GM18508 (cell line): ENCODE measurements around the gene SPDYE2B.
A peak's percentile ranks its signal among the peaks of the same experiment; 100 is the strongest.
"Not testable (repeated sequence)": the region's sequence is repeated elsewhere in the genome, so short reads cannot be mapped to it uniquely, and the experiment has no call there.

ENCODE experiments used
- ATAC-seq: cut with Tn5 transposase; IDR thresholded peaks from one replicate; pipeline ENCODE4 v1.9.1; 2021; ENCODE audit warnings: moderate number of reproducible peaks; ENCODE audit not compliant: insufficient read depth, unreplicated experiment

Gene SPDYE2B, protein sequence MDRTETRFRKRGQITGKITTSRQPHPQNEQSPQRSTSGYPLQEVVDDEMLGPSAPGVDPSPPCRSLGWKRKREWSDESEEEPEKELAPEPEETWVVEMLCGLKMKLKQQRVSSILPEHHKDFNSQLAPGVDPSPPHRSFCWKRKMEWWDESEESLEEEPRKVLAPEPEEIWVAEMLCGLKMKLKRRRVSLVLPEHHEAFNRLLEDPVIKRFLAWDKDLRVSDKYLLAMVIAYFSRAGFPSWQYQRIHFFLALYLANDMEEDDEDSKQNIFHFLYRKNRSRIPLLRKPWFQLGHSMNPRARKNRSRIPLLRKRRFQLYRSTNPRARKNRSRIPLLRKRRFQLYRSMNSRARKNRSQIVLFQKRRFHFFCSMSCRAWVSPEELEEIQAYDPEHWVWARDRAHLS

DNA sequence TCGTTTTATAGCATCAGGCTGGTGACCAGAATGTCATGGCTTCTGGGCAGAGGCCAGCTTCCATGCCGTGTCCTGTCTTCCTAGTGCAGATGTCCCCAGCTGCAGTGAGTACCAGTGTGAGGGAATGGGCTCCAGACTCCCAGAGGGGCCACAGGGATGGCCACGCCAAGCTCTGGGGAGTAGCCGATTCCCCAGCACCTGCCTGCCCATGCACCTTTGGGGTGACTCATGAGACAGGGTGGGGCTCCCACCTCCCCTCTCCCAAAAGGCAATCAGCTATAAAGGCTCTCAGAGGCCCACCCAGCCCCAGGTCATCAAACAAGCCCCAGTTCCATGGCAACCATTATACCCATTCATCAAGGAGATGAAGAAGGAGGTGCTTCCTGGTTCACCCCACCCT lies at the start of gene SPDYE2B:
Gene SPDYE2B, plus strand, starts transcription at position 396 of the 400 bp plus-strand sequence. CDS start 2,030 bp downstream, outside the sequence.
- ATAC-seq = not testable (repeated sequence)

DNA sequence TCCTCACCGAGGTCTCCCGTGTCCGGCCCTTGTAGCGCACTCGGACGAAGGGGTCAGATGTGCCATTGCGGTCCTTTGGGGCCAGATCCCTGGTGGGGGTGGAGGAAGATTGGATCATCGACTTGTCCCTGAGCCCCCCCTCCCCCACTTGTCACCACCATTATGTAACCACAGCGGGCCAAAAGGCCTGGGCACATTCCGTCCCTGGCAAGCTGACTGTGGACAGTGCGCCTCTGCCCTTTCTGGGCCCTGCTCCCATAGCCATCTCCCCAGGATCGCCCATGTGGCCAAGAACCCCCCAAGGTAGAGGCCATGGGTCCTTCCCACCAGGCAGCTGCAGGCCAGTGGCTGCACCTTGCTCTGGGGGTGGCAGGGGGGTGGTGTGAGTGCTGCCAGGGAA lies 47.8 kb upstream of the SPDYE2B start:
- ATAC-seq = not testable (repeated sequence)

DNA sequence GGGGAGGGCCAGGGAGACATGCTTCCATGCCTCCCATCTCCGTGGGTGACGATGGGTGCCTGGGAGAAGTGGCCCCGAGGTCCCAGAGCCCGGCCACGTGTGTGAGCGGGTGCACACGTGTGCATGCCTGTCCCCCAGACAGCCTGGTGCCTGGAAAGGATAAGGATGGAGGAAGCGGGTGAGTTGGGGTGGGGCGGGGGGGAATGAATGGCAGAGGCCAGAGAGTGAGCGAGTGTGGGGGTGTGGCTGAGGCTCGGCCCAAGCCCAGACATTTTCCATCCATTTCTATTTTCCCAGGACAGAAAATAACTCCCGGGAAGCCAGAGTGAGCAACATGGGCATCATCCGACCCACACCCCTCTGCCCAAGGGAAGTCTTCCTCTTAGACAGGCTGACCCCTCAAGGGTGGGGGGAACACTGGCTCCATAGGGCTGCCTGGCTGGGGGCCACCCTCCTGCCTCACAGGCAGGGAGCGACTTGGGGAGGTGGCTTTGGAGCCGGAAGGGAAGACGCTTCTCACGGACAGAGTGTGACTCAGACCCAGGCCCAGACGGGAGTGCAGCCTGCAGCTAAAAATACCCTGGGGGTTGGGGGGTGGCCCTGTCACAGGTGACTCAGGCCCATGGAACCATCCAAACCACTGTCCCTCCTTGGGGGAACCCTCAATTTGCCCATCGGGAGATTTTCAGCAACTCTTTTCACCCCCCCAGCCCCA lies 45.5 kb upstream of the SPDYE2B start:
- not testable (repeated sequence) for ATAC-seq

DNA sequence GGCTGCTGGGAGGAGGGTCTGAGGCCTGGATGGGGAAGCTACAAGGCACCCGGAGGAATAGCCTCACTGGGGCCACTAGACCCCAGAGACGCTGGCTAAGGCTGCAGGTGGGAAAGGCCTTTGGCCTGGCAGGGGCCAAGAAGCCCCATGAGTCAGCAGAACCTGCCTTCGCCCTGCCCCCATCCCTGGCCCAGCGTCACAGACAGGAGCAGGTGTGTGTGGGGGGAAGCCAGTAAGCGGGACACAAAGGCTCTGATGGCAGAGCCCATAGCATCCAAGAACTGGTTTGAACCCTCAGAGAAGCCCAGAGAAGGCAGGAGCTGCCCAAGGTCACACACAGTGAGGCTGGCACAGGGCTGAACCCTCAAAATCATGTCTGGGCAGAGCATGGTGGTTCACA lies 43.3 kb upstream of the SPDYE2B start:
- not testable (repeated sequence) for ATAC-seq

DNA sequence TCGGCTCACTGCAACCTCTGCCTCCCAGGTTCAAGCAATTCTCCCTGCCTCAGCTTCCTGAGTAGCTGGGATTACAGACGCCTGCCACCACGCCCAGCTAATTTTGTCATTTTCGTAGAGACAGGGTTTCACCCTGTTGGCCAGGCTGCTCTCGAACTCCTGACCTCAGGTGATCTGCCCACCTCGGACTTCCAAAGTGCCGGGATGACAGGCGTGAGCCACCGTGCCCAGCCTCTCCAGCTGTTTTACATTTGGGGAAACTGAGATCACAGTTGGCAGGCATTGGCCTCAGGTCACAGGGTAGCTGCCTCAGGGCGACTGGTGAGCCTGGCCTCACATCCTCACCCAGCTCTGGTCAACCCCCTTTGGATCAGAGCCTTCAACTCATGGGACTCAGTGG lies 40.4 kb upstream of the SPDYE2B start:
- ATAC-seq = not testable (repeated sequence)

DNA sequence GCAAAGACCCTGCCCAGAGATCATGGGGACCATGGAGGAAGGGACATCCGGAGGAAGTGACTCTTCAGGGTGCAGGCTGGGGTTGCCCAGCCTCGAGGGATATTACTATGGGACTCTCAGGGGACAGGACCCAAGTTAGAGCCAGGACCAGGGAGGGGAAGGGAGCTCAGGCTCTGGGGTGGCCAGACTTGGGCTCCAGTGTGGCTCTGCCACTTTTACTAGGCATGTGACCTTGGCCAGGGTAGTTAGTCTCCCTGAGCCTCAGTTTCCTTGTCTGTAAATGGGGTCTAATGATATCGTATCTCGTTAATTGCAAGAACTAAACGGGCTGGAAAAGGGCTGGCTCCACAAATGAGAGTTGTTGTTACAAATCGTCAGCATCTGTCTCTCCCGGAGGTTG lies 39.7 kb upstream of the SPDYE2B start:
- ATAC-seq = not testable (repeated sequence)

DNA sequence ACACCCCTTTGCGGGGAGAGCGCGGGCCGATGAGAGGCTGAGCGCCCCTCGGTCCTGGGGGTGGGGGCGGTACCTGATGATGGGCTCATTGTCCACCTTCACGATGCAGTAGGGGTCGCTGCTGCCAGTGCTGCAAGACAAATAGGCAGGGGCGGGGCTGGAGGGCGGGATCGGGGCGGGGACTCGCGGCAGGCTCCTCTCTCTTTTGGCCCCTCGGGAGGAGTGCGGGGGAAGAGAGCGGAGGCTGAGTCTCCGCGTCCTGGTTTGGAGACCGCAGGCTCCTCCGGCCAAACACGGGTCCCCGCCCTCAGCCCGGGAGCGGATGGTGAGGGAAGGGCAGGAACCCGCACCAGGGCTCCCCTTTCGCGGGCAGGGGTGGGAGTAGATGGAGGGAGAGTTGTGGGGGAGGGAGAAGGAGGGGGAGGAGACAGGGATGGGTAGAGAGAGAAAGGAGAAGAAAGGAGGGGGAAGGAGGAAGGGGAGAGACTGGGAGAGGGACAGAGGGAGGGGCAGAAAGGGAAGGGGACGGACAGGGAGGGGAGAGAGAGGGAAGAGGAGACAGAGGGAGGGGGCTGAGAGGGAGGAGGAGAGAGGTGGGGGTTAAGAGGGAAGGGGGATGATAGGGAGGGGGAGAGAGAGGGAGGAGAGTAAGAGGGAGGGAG lies 39.0 kb upstream of the SPDYE2B start:
- not testable (repeated sequence) for ATAC-seq

DNA sequence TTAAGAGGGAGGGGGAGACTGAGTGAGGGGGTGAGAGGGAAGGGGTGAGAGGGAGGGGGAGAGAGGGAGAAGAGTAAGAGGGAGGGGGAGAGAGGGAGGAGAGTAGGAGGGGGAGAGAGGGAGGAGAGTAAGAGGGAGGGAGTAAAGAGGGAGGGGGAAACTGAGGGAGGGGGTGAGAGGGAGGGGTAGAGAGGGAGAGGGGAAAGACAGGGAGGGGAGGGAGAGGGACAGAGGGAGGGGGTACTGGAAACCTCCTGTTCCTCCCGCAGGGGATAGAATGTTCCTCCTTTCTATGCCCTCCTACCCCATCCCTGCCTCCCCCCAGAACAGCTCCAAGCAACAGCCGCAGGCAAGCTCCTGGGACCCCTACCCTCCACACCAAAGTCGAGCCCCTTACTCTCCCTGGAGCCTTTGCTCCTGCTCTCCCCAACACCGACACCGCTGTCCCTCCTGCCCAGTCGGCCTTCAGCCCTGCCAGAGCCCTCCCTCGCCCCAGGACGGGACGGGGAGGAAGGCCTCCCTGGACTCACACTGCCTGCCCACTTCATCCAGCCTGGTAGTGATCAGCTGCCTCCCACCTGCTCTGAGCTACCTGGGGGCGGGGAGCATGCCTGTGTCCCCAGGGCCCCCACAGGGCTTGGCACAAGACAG lies 38.3 kb upstream of the SPDYE2B start:
- ATAC-seq = not testable (repeated sequence)

DNA sequence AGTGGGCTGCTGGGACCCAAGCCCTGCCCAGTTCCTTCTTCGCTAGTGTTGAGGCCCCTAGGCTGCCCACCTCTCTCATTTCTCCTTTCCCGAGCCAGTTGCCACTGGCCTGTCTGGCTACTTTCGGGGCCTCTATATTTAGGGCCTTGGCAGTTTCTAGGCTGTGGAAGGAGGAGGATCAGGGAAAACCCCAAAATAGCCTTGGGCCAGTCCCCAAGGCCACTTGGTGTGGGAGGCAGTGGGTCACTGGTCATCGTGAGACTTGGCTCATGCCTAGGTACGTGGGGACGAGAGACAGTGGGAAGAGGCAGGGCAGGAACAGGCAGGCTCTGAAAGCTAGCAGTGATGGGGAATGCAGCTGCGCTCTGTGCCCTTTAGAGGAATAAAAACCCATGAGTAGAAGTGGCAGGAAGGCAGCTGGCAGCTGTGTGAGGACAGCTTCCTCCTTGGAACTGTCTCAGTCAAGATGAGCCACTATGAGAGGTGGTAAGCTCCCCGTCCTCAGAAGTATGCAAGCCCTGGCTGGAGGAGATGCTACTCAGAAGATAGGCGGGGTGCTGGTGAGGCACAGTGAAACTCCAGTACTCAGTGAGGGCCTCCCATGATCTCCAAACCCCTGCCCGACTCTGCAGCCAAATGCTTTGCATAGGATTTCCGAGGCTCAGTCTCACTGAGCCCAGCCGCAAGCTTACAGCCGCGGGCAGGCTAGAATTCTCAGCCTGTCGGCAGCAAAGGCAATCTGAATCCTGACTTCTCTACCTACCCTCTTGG lies 36.4 kb upstream of the SPDYE2B start:
- peak; percentile 48 for ATAC-seq

DNA sequence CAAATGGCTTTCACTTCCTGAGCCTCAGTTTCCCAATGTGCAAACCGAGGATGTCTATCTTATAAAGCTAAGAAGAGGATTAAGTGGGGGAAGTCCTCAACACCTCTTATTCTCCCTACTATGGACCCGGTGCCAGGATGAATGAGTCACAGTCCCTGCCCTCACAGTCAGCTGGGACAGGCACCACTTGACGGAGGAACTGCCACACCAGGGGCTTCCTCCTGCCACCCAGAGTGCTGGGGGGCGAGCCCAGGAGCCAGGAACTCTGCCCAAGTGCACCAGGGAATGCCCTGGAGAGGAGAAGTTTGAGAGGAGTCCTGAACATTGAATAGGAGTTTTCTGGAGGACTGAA lies 35.8 kb upstream of the SPDYE2B start:
- peak; percentile 12 for ATAC-seq

DNA sequence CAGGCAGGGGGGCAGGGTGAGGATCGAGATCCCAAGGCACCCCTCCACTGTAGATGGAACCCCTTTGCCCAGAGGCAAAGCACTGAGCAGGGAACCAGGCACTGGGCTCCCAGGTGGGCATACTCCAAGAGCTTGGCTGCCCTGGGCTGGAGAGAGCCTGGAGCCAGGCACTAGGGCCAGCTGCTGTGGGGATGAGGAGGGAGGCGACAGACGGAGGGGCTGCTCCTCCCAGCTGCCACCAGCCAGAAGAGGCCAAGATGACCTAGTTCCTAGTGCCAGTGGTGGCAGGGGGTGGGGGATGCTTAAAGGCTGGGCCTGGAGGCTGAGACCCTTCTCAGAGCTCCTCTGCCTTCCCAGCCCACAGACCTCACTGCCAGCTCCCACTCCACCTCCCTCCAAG lies 35.2 kb upstream of the SPDYE2B start:
- not testable (repeated sequence) for ATAC-seq

DNA sequence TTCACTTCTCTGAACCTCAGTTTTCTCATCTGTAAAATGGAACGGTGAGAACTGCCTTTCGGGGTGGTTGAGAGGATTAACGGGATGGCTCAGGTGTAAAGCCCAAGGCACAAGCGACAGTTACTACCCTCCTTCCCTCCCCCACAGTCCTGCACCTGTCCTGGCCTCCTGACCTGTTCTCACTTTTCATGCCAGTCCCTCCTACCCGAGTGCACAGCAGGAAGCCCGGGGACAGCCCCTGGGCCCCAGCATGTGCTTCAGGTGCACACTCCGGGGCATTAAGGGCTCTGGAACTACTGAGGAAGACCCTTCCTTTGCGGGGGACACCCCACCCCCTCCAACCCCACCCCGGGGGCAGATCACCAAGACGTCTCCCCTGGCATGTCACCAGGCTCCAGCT lies 34.2 kb upstream of the SPDYE2B start:
- not testable (repeated sequence) for ATAC-seq

DNA sequence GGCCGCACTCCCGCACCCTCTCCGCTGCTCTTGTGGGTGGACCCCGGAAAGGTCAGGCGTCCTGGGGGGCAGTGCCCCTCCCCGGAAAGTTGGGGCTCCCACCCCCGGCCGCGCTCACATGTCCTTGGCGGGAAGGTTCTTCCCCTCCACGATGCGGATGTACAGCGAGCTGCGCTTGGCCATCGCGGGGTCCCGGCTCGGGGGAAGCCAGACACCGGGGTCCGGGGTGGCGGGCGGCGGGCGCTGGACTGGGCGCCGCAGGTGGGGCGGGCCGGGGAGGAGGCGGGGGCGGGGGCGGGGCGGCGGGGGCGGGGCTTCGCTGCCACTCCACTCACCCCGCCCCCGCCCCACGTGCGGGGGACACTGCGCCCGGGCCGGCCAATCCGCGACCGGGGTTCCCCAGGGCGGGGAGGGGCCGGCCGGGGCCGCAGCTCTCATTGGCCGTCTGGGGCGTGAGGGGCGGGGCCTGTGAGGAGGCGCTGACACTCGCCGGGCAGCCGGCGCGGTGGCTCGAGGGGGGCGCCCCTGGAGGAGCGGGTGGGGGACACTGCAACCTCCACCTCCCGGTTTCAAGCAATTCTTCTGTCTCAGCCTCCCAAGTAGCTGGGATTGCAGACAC lies 33.5 kb upstream of the SPDYE2B start, which contains the start of gene RASA4:
Gene RASA4, minus strand, starts transcription at position 250 of the 619 bp plus-strand sequence. Its CDS starts 67 bp downstream, at position 183.
- ATAC-seq = not testable (repeated sequence)

DNA sequence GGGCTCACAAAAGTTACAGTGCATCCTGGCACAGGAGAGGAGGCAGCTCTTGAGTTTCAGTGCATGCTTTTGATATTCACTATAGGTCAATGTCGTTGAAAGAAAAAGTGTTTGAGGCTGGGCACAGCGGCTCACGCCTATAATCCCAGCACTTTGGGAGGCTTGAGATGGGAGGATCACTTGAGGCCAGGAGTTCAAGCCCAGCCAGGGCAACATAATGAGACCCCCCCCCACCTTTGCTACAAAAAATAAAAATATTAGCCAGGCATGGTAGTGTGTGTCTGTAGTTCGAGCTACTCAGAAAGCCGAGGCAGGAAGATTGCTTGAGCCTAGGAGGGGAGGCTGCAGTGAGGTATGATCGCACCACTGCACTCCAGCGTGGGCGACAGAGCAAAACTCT lies 32.0 kb upstream of the SPDYE2B start:
- ATAC-seq = not testable (repeated sequence)

DNA sequence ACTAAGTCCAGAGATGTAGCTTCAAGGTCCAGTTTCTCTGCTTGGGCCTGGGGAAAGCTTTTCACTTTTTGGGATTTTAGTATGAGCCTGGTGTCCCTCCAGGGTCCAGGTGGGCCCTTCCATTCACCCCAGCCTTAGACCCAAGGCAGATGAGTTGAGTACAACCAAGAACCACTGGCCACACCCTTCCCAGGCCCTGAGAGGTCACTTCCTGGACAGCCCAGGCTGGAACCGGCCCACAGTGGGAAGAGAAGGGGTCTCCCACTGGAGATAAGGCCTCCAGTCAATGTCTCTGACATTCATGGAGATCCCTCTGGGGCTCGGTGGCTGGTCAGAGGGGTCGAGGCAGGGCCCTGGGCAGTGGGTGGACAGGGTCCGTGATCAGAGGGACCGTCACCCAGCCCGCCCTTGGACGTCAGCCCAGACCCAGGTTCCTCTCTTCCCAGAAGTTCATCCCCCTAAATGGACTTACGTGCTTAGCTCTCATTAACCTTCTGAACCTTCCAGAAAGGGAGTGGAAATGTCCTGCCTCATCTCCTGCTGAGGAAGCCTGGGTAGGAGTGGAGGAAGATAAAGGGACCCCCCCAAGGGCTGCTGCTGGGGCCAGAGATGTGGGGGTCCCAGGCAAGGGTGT lies 22.7 kb upstream of the SPDYE2B start:
- ATAC-seq = not testable (repeated sequence)

DNA sequence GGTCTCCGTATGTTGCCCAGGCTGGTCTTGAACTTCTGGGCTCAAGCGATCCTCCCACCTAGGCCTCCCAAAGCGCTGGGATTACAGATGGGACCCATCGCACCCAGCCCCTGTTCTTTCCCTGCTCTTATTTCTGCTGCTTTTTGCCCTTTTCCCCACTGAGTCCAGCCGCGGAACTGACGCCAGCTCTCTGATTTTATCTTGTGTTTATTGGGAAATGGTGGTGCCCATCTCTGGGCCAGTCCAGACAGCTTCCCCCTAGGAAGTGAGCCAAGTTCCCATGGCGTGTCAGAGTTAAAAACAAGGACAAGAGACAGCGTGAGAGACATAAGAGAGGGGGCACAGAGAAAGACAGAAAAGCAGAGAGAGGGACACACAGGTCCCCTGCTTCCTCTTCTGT lies 19.5 kb upstream of the SPDYE2B start:
- not testable (repeated sequence) for ATAC-seq

DNA sequence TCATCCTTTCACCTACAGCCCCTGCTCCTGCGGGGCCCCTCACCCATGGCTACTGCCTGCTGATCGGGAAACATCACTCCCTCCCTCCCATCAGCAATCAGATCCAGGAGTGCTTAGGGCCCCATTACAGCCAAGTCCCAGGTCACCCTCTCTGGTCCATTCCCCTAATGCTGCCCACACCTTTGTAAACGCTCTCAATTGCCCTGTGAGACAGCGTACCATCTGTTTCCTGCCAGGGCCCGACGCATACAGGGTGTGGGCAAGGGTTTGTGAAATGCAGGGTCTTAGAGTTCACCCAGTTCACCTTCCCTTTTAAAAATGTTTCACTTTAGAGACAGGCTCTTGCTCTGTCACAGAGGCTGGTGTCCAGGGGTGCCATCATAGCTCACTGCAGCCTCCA lies 15.8 kb upstream of the SPDYE2B start:
- ATAC-seq = not testable (repeated sequence)

DNA sequence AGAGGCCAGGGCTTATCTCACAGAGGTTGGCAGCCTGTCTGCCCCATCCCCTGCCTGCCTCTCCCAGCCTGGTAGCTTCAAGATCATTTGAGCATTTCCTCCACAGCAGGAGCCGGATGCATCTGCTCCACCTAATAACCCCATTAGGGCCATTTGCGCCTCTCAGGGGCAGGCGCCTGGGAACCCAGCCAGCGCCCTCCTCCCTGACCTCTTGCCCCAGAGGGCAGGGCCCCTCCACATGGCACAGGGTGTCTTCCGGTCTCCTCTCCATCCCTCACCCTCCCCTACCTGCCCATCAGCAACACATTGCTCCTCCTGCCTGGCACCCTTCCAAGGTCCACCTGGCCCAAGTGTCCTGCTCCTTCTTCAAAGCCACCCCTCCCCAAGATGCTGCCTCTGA lies 14.8 kb upstream of the SPDYE2B start:
- not testable (repeated sequence) for ATAC-seq

DNA sequence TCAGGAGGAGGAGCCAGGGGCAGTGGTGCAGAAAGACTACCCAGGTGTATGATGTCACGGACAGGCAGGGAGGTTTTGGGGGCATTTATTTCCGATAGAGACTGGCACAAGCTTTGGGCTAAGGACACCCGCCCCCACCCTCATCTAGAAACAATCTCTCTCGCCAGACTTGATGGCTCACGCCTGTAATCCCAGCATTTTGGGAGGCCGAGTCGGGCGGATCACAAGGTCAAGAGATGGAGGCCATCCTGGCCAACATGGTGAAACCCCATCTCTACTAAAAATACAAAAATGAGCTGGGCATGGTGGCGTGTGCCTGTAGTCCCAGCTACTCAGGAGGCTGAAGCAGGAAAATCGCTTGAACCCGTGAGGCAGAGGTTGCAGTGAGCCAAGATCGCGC lies 13.2 kb upstream of the SPDYE2B start:
- ATAC-seq = not testable (repeated sequence)
